ENCODE results near the gene TLE4. TPM values are rescaled to one million over a fixed set of nuclear protein-coding genes. Genes with fewer than 3 reads are reported as not detected.

TLE4 gene
- total and polyA plus RNA-seq, 2 of the 4 experiments (the other 2 are of a cell fraction) = 68.0 to 78.1 TPM

DNA sequence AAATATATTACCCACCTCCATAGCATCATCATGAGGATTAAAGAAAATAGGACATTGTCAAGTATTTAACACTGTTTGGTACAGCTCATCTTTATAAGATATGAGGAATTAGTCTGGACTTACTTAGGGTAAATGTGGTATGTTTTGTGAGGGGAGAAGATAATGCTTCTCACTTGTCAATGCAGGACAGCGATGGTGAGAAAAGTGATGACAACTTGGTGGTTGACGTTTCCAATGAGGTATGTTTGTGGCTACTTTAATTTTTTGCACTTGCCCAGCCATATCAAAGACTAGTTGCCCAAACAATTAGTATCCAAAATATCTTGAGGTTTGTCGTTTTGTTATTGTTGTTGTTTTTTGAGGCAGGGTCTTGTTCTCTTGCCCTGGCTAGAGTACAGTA lies 133.9 kb downstream of the TLE4 start:
- BruUV-seq (replicated peaks) = no TSS peak
- in situ Hi-C loops (cut with MboI; ENCODE audit: low sequenced_read_pairs) = no loop called here
- no peak overlapping the region for H3K14ac ChIP-seq (replicated peaks; ENCODE audit: low read depth, low read length)

More for the DNA sequence above, 133.9 kb downstream of the TLE4 start:
- POLR2A ChIA-PET (ENCODE audit: unreplicated experiment) = no interaction called here
- Histone ChIP-seq H4K20me1 (ENCODE audit: insufficient read depth, low read length) (no peaks in the 10 kb centered on the region), H4K8ac (ENCODE audit: low read depth in 2 of 2, low read length in 2 of 2) (no peak overlapping the region), H2AFZ (replicated peaks; ENCODE audit: low read length, poor library complexity) (no peak overlapping the region), H3K23ac (ENCODE audit: low read depth, low read length) (no peak overlapping the region), H2AK5ac (ENCODE audit: low read depth, low read length) (no peak overlapping the region), H3K27me3 (ENCODE audit: control insufficient read depth, insufficient read depth, low read length) (no peaks in the 10 kb centered on the region), H2BK15ac (ENCODE audit: low read depth, low read length) (no peak overlapping the region), H3K4ac (ENCODE audit: low read depth, low read length) (no peak overlapping the region), H2BK5ac (ENCODE audit: low read depth, low read length, poor library complexity, severe bottlenecking) (no peak overlapping the region), H3K9me3 (ENCODE audit: control insufficient read depth, insufficient read depth, low read length) (no peaks in the 10 kb centered on the region), H3K56ac (ENCODE audit: extremely low read depth, insufficient read depth, low read length) (no peak overlapping the region), H3K9ac (ENCODE audit: low read depth, low read length) (no peak overlapping the region), H3K36me3 (ENCODE audit: control insufficient read depth, insufficient read depth, low read length) (peaks cover 26% of the 10 kb centered on the region), H3K27ac (ENCODE audit: insufficient read depth, low read length) (no peak overlapping the region), H3K4me1 (ENCODE audit: control insufficient read depth, insufficient read depth, low read length) (no peaks in the 10 kb centered on the region), H4K5ac (ENCODE audit: low read depth, low read length) (no peak overlapping the region), H2BK120ac (ENCODE audit: low read depth, low read length) (no peak overlapping the region), H2AK9ac (replicated peaks; ENCODE audit: low read depth, low read length, poor library complexity) (no peak overlapping the region), H3K4me2 (ENCODE audit: low read depth, low read length) (no peak overlapping the region), H2BK20ac (ENCODE audit: low read depth, low read length) (no peak overlapping the region), H3K4me3 (ENCODE audit: insufficient read depth, low read depth, low read length) (no peak overlapping the region), H4K91ac (ENCODE audit: insufficient read depth, low read depth, low read length) (no peak overlapping the region), H3K79me1 (ENCODE audit: low read depth in 1 of 2, low read length in 2 of 2) (peaks cover 10 to 22% of the 10 kb centered on the region in 2 experiments; a peak in 3 of 4 replicates), H3K9me1 (ENCODE audit: insufficient read depth, low read length) (peaks cover 3% of the 10 kb centered on the region), H3K18ac (ENCODE audit: low read depth, low read length) (no peak overlapping the region)
- no CpG with 5 or more reads among the region's 3 CpGs for WGBS, 2 experiments (ENCODE audit: extremely low coverage in 2 of 2, insufficient read length in 1 of 2)
- dilution Hi-C loops (cut with HindIII; ENCODE audit: low sequenced_read_pairs, unreplicated experiment) = no loop called here
- CTCF ChIA-PET = interaction anchor here (1.4 kb wide), 1 partner anchor 121 kb away, joined by 3 read pairs; no protein-coding TSS in a partner anchor
- DNase-seq (no peak), ATAC-seq (ENCODE audit: low read depth) (no peak)
- TF ChIP-seq BHLHE40 (IDR thresholded peaks at IDR 0.05; ENCODE audit: low read depth, low read length) (no peak), SMC3 (IDR thresholded peaks at IDR 0.05; ENCODE audit: low read depth, low read length) (no peak), MXI1 (IDR thresholded peaks at IDR 0.05; ENCODE audit: borderline replicate concordance, low read depth, low read length) (no peak), MAZ (IDR thresholded peaks at IDR 0.05; ENCODE audit: borderline replicate concordance, low read depth, low read length) (no peak), CHD1 (IDR thresholded peaks at IDR 0.05; ENCODE audit: low read depth, low read length) (no peak), RCOR1 (IDR thresholded peaks at IDR 0.05; ENCODE audit: insufficient replicate concordance, low read length) (no peak), CEBPB (IDR thresholded peaks at IDR 0.05; ENCODE audit: low read depth, low read length) (no peak), FOS (IDR thresholded peaks at IDR 0.05; ENCODE audit: low read depth, low read length) (no peak), NFE2L2 (IDR thresholded peaks at IDR 0.05; ENCODE audit: low read depth, low read length) (no peak), MAFK (IDR thresholded peaks at IDR 0.05; ENCODE audit: low read depth, low read length) (no peak), RAD21 (IDR thresholded peaks at IDR 0.05; ENCODE audit: low read length) (no peak)
- TF ChIP-seq, protein P1, sequence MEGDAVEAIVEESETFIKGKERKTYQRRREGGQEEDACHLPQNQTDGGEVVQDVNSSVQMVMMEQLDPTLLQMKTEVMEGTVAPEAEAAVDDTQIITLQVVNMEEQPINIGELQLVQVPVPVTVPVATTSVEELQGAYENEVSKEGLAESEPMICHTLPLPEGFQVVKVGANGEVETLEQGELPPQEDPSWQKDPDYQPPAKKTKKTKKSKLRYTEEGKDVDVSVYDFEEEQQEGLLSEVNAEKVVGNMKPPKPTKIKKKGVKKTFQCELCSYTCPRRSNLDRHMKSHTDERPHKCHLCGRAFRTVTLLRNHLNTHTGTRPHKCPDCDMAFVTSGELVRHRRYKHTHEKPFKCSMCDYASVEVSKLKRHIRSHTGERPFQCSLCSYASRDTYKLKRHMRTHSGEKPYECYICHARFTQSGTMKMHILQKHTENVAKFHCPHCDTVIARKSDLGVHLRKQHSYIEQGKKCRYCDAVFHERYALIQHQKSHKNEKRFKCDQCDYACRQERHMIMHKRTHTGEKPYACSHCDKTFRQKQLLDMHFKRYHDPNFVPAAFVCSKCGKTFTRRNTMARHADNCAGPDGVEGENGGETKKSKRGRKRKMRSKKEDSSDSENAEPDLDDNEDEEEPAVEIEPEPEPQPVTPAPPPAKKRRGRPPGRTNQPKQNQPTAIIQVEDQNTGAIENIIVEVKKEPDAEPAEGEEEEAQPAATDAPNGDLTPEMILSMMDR (conservative IDR thresholded peaks at IDR 0.05; ENCODE audit: low read depth, low read length) = no peak
- TF ChIP-seq, protein P2, sequence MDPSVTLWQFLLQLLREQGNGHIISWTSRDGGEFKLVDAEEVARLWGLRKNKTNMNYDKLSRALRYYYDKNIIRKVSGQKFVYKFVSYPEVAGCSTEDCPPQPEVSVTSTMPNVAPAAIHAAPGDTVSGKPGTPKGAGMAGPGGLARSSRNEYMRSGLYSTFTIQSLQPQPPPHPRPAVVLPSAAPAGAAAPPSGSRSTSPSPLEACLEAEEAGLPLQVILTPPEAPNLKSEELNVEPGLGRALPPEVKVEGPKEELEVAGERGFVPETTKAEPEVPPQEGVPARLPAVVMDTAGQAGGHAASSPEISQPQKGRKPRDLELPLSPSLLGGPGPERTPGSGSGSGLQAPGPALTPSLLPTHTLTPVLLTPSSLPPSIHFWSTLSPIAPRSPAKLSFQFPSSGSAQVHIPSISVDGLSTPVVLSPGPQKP (IDR thresholded peaks at IDR 0.05; ENCODE audit: borderline replicate concordance, low read depth, low read length) = no peak
- TF ChIP-seq, protein P3, sequence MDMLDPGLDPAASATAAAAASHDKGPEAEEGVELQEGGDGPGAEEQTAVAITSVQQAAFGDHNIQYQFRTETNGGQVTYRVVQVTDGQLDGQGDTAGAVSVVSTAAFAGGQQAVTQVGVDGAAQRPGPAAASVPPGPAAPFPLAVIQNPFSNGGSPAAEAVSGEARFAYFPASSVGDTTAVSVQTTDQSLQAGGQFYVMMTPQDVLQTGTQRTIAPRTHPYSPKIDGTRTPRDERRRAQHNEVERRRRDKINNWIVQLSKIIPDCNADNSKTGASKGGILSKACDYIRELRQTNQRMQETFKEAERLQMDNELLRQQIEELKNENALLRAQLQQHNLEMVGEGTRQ (IDR thresholded peaks at IDR 0.05; ENCODE audit: low read depth, low read length) = no peak
- intact Hi-C loops (cut with micrococcal nuclease) = no loop called here

Measured in IMR-90 (cell line).